Mesenchymal stem cell (in vitro differentiated cells and primary cell): ENCODE data around the gene ERGIC1.
A peak's percentile ranks its signal among the peaks of the same experiment; 100 is the strongest.

Experiments
- DNase-seq: peaks from one replicate; pipeline ENCODE4 v3.0.0-alpha.2; 2013
- H2AFZ ChIP-seq: one replicate; pipeline ENCODE4 v1.6.1; 2013; ENCODE audit warnings: low read depth, mild to moderate bottlenecking, control low read depth, inconsistent platforms, low read length, moderate library complexity
- H2AK5ac ChIP-seq: 2 replicates; pipeline ENCODE4 v1.6.1; 2013; ENCODE audit warnings: low read length, moderate library complexity, mild to moderate bottlenecking, inconsistent platforms; ENCODE audit not compliant: severe bottlenecking
- H2BK120ac ChIP-seq: one replicate; pipeline ENCODE4 v1.6.1; 2013; ENCODE audit warnings: low read depth, mild to moderate bottlenecking, inconsistent platforms, low read length, moderate library complexity
- H2BK12ac ChIP-seq, 2 experiments: one replicate each; pipeline ENCODE4 v1.6.1; 2013; ENCODE audit warnings: inconsistent platforms in 2 of 2, low read length in 2 of 2, mild to moderate bottlenecking in 2 of 2, moderate library complexity in 2 of 2, control low read depth in 1 of 2
- H2BK15ac ChIP-seq: one replicate; pipeline ENCODE4 v1.6.1; 2013; ENCODE audit warnings: mild to moderate bottlenecking, low read depth, inconsistent platforms; ENCODE audit not compliant: poor library complexity, severe bottlenecking
- H2BK5ac ChIP-seq: 2 replicates; pipeline ENCODE4 v1.6.1; 2013; ENCODE audit warnings: low read depth, mild to moderate bottlenecking, low read length, control low read depth, inconsistent platforms; ENCODE audit not compliant: poor library complexity, severe bottlenecking
- H3K14ac ChIP-seq, 2 experiments: one replicate each; pipeline ENCODE4 v1.6.1; 2013; ENCODE audit warnings: inconsistent platforms in 2 of 2, low read length in 2 of 2, control low read depth in 1 of 2, mild to moderate bottlenecking in 1 of 2, moderate library complexity in 1 of 2
- H3K18ac ChIP-seq, 2 experiments: one replicate each; pipeline ENCODE4 v1.6.1; 2013; ENCODE audit warnings: inconsistent platforms in 2 of 2, low read length in 2 of 2, control low read depth in 1 of 2, low read depth in 1 of 2, mild to moderate bottlenecking in 1 of 2
- H3K23ac ChIP-seq, 2 experiments: one replicate each; pipeline ENCODE4 v1.6.1; 2013; ENCODE audit warnings: inconsistent platforms in 2 of 2, low read length in 2 of 2, mild to moderate bottlenecking in 2 of 2, moderate library complexity in 2 of 2, control low read depth in 1 of 2
- H3K27ac ChIP-seq: 2 replicates; pipeline ENCODE4 v1.5.1; 2013; ENCODE audit warnings: mild to moderate bottlenecking, moderate library complexity, low read length, control low read depth, inconsistent platforms; ENCODE audit not compliant: poor library complexity, severe bottlenecking
- H3K27me3 ChIP-seq, 2 experiments: 2 replicates each; pipeline versions ENCODE4 v1.6.1 to v1.7.0; 2013; ENCODE audit warnings: low read length in 2 of 2, mild to moderate bottlenecking in 2 of 2, moderate library complexity in 2 of 2, control low read depth in 1 of 2, inconsistent platforms in 1 of 2; ENCODE audit not compliant: control insufficient read depth in 1 of 2, insufficient read depth in 1 of 2
- H3K36me3 ChIP-seq, 2 experiments: 2 replicates each; pipeline versions ENCODE4 v1.6.1 to v1.7.0; 2013; ENCODE audit warnings: low read length in 2 of 2, control low read depth in 1 of 2, inconsistent platforms in 1 of 2, low read depth in 1 of 2, mild to moderate bottlenecking in 1 of 2; ENCODE audit not compliant: insufficient read depth in 2 of 2, control insufficient read depth in 1 of 2
- H3K4ac ChIP-seq, 2 experiments: one replicate each; pipeline ENCODE4 v1.6.1; 2013; ENCODE audit warnings: inconsistent platforms in 2 of 2, low read length in 2 of 2, mild to moderate bottlenecking in 2 of 2, moderate library complexity in 2 of 2, control low read depth in 1 of 2, low read depth in 1 of 2
- H3K4me1 ChIP-seq: 2 replicates; pipeline ENCODE4 v1.6.1; 2013; ENCODE audit warnings: low read depth, low read length, control low read depth; ENCODE audit not compliant: control insufficient read depth, insufficient read depth
- H3K4me2 ChIP-seq: 2 replicates; pipeline ENCODE4 v1.6.1; 2013; ENCODE audit warnings: low read length, mild to moderate bottlenecking, inconsistent platforms; ENCODE audit not compliant: poor library complexity, severe bottlenecking
- H3K4me3 ChIP-seq, 2 experiments: 2 replicates each; pipeline versions ENCODE4 v1.5.1 to v1.7.0; 2013; ENCODE audit warnings: low read length in 2 of 2, mild to moderate bottlenecking in 2 of 2, control low read depth in 1 of 2, low read depth in 1 of 2; ENCODE audit not compliant: insufficient read depth in 1 of 2
- H3K79me1 ChIP-seq: replicated peaks from 2 replicates; pipeline ENCODE4 v1.6.1; 2013; ENCODE audit warnings: mild to moderate bottlenecking, control low read depth, low read length, inconsistent platforms; ENCODE audit not compliant: poor library complexity, severe bottlenecking
- H3K9ac ChIP-seq: 2 replicates; pipeline ENCODE4 v1.7.0; 2013; ENCODE audit warnings: mild to moderate bottlenecking, low read length, moderate library complexity
- H3K9me3 ChIP-seq: 2 replicates; pipeline ENCODE4 v1.7.0; 2013; ENCODE audit warnings: mild to moderate bottlenecking, low read length; ENCODE audit not compliant: control insufficient read depth
- H4K8ac ChIP-seq: one replicate; pipeline ENCODE4 v1.6.1; 2013; ENCODE audit warnings: inconsistent platforms, mild to moderate bottlenecking, low read length, moderate library complexity
- H4K91ac ChIP-seq: one replicate; pipeline ENCODE4 v1.6.1; 2013; ENCODE audit warnings: mild to moderate bottlenecking, low read length, inconsistent platforms
- WGBS: methylation state at CpG from one replicate; pipeline ENCODE4 v1.1.7; 2013; ENCODE audit warnings: mixed read lengths; 5-methylcytosine and 5-hydroxymethylcytosine counted together

ERGIC1 gene

GRCh38 chr5:172885597-172886340, 51.7 kb downstream of the ERGIC1 start:
- Histone ChIP-seq H4K8ac (no peak overlapping the region), H2AK5ac (peak overlapping the region; percentile 58), H3K9me3 (no peaks in the 10 kb centered on the region), H3K27ac (no peak overlapping the region), H3K4me3 (no peak overlapping the region), H3K9ac (no peak overlapping the region), H3K14ac (no peak overlapping the region), H3K4me2 (no peak overlapping the region), H4K91ac (no peak overlapping the region), H2BK12ac (no peak overlapping the region), H3K79me1 (peaks cover 35% of the 10 kb centered on the region), H3K27me3 (no peaks in the 10 kb centered on the region), H3K18ac (peak overlapping the region in 1 of 2 experiments; percentile 4), H2BK15ac (peak overlapping the region; percentile 66), H3K4ac (no peak overlapping the region), H3K23ac (no peak overlapping the region), H2BK120ac (no peak overlapping the region), H2AFZ (no peak overlapping the region), H3K4me1 (peaks cover 17% of the 10 kb centered on the region), H3K36me3 (peaks cover 26 to 43% of the 10 kb centered on the region in 2 experiments), H2BK5ac (no peak overlapping the region)
- 94% methylated on average over 23 of the region's 23 CpGs for WGBS
- no peak for DNase-seq

GRCh38 chr5:172886476-172886875, 52.4 kb downstream of the ERGIC1 start:
- Histone ChIP-seq H3K18ac (peak overlapping the region in 1 of 2 experiments; percentile 69), H3K36me3 (peaks cover 29 to 48% of the 10 kb centered on the region in 2 experiments), H2AFZ (no peak overlapping the region), H3K23ac (no peak overlapping the region), H3K9ac (peak overlapping the region; percentile 64), H2BK12ac (peak overlapping the region in 1 of 2 experiments; percentile 17), H3K4ac (peak overlapping the region in 1 of 2 experiments; percentile 4), H3K27ac (no peak overlapping the region), H3K4me2 (no peak overlapping the region), H2BK15ac (peak overlapping the region; percentile 66), H2BK120ac (no peak overlapping the region), H2AK5ac (peak overlapping the region; percentile 9), H2BK5ac (no peak overlapping the region), H4K91ac (no peak overlapping the region), H3K4me1 (peaks cover 17% of the 10 kb centered on the region), H3K27me3 (no peaks in the 10 kb centered on the region), H4K8ac (peak overlapping the region; percentile 27), H3K9me3 (no peaks in the 10 kb centered on the region), H3K4me3 (no peak overlapping the region), H3K14ac (no peak overlapping the region), H3K79me1 (peaks cover 35% of the 10 kb centered on the region)
- no peak for DNase-seq
- WGBS = 93% methylated on average over 3 of the region's 6 CpGs

GRCh38 chr5:172886974-172887501, 53.0 kb downstream of the ERGIC1 start:
- Histone ChIP-seq H3K9me3 (no peaks in the 10 kb centered on the region), H3K23ac (no peak overlapping the region), H3K4ac (peak overlapping the region; percentile 30 to 66), H3K27me3 (no peaks in the 10 kb centered on the region), H2BK5ac (no peak overlapping the region), H2BK120ac (peak overlapping the region; percentile 19), H3K27ac (peak overlapping the region; percentile 22), H2AFZ (no peak overlapping the region), H3K4me2 (no peak overlapping the region), H4K8ac (peak overlapping the region; percentile 66), H4K91ac (peak overlapping the region; percentile 47), H3K9ac (peak overlapping the region; percentile 64), H3K36me3 (peaks cover 29 to 51% of the 10 kb centered on the region in 2 experiments), H2AK5ac (peak overlapping the region; percentile 9), H3K4me1 (peaks cover 13% of the 10 kb centered on the region), H2BK12ac (peak overlapping the region in 1 of 2 experiments; percentile 80), H2BK15ac (peak overlapping the region; percentile 57), H3K79me1 (peaks cover 33% of the 10 kb centered on the region), H3K14ac (no peak overlapping the region), H3K4me3 (no peak overlapping the region), H3K18ac (peak overlapping the region; percentile 9 to 78)
- peak; percentile 90 for DNase-seq
- 76% methylated on average over 17 of the region's 17 CpGs for WGBS

- Histone ChIP-seq H3K27ac (peak overlapping the region; percentile 41), H3K9ac (peak overlapping the region; percentile 64), H3K9me3 (no peaks in the 10 kb centered on the region), H2BK12ac (peak overlapping the region in 1 of 2 experiments; percentile 79), H3K27me3 (no peaks in the 10 kb centered on the region), H3K18ac (peak overlapping the region; percentile 9 to 78), H3K4ac (peak overlapping the region; percentile 66 to 90), H2AFZ (peak overlapping the region; percentile 49), H2AK5ac (peak overlapping the region; percentile 32), H3K79me1 (peaks cover 32% of the 10 kb centered on the region), H2BK15ac (no peak overlapping the region), H3K14ac (peak overlapping the region in 1 of 2 experiments; percentile 16), H3K23ac (no peak overlapping the region), H4K91ac (peak overlapping the region; percentile 14), H4K8ac (peak overlapping the region; percentile 47), H3K4me2 (no peak overlapping the region), H3K4me1 (peaks cover 13% of the 10 kb centered on the region), H3K4me3 (no peak overlapping the region), H2BK5ac (no peak overlapping the region), H2BK120ac (peak overlapping the region; percentile 19), H3K36me3 (peaks cover 29 to 52% of the 10 kb centered on the region in 2 experiments)
- 9% methylated on average over 7 of the region's 8 CpGs for WGBS
- DNase-seq = peak; percentile 93
These were observed 53.6 kb downstream of the ERGIC1 start for GRCh38 chr5:172887692-172888091.
